ENCODE measurements around the gene SYP.

Gene SYP

DNA sequence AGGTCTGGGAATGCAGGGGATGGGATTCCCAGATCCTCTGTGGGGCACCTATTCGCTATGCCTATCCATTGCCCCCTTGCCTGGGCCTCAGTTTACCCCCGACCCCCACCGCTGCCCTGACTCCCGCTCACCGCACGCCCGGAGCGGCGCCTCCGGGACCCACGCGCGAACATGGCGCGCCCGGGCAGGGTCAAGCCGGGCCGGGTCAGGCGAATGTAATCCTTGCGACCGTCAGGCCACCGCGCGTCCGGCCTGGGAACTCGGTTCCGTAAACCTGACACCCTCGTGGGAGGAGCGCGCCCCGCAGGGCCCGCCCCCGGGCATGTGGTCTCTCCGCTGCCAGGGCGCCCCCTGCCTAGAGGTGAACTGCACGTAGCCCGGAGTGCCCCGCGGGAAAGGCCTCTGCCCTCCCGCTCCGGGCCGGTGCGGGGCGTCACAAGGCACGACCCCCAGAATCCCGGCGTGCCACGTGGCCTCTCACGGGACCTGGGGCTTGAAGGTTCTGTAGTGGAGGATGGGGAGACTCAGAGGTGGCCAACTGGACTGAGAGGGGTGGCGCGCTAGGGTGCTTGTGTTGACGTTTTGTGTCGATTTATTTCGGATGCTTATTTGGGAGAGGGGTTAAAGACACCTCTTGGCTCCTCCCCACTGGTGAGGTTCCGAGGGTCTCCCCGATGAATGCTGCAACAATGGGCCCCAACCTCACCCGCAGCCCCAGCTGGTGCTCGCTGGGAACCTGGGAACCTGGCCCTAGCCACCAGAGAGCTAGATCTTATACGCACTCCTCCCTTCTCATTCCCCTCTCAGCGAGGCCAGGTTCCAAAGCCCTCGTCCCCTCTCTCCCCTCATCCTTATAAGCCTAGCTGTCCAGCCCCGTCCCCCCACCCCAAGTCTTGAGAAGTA lies 13.6 kb downstream of the SYP start, which contains the start of gene PRICKLE3:
PRICKLE3 (minus strand) TSS at position 249 of the 903 bp plus-strand sequence; CDS start at position 173, 76 bp downstream.
- ChIA-PET POLR2A (interaction anchor here (0.5 to 1.2 kb wide), 3 partner anchors 21 to 42 kb away, joined by 3 to 4 read pairs (median 3); no protein-coding TSS in a partner anchor), CTCF (no interaction called here)
- TF ChIP-seq FOXM1 (IDR thresholded peaks at IDR 0.05; ENCODE audit: borderline replicate concordance) (no peak), L3MBTL2 (conservative IDR thresholded peaks at IDR 0.05) (peak; percentile 78), HDGF (IDR thresholded peaks at IDR 0.05; ENCODE audit: borderline replicate concordance) (no peak)
- DNase-seq (ENCODE audit: extremely low spot score), result peak; percentile 55

- DNase-seq (ENCODE audit: extremely low spot score), result peak; percentile 81
- POLR2A ChIA-PET, result interaction anchor here (1.0 to 1.7 kb wide), 4 partner anchors 12 to 84 kb away, joined by 3 to 11 read pairs (median 4); no protein-coding TSS in a partner anchor
- CTCF ChIA-PET, result interaction anchor here (1.0 kb wide), 1 partner anchor 8 kb away, joined by 3 read pairs; no protein-coding TSS in a partner anchor
- no peak for TF ChIP-seq TARDBP (IDR thresholded peaks at IDR 0.05)
- TF ChIP-seq FOXA1 (IDR thresholded peaks at IDR 0.05), result no peak
- TF ChIP-seq ELF4 (IDR thresholded peaks at IDR 0.05), result no peak
- no peak for TF ChIP-seq BHLHE40 (IDR thresholded peaks at IDR 0.05; ENCODE audit: borderline replicate concordance)
- TF ChIP-seq FOXM1 (IDR thresholded peaks at IDR 0.05; ENCODE audit: borderline replicate concordance), result no peak
Measured at GRCh38 chrX:49184294-49185281, 15.4 kb downstream of the SYP start.

- no peak for DNase-seq (ENCODE audit: extremely low spot score)
- ChIA-PET POLR2A (interaction anchor here (1.0 to 1.7 kb wide), 4 partner anchors 11 to 85 kb away, joined by 3 to 11 read pairs (median 4); no protein-coding TSS in a partner anchor), CTCF (interaction anchor here (1.0 kb wide), 1 partner anchor 9 kb away, joined by 3 read pairs; no protein-coding TSS in a partner anchor)
- TF ChIP-seq SUZ12 (IDR thresholded peaks at IDR 0.05) (no peak), HDGF (IDR thresholded peaks at IDR 0.05; ENCODE audit: borderline replicate concordance) (no peak), NFRKB (IDR thresholded peaks at IDR 0.05) (no peak), ZNF384 (IDR thresholded peaks at IDR 0.05) (no peak), BHLHE40 (IDR thresholded peaks at IDR 0.05; ENCODE audit: borderline replicate concordance) (no peak), FOXA1 (IDR thresholded peaks at IDR 0.05) (no peak), FOXK2 (IDR thresholded peaks at IDR 0.05) (no peak)
- TF ChIP-seq, protein P1, sequence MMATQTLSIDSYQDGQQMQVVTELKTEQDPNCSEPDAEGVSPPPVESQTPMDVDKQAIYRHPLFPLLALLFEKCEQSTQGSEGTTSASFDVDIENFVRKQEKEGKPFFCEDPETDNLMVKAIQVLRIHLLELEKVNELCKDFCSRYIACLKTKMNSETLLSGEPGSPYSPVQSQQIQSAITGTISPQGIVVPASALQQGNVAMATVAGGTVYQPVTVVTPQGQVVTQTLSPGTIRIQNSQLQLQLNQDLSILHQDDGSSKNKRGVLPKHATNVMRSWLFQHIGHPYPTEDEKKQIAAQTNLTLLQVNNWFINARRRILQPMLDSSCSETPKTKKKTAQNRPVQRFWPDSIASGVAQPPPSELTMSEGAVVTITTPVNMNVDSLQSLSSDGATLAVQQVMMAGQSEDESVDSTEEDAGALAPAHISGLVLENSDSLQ (IDR thresholded peaks at IDR 0.05), result no peak
Measured at GRCh38 chrX:49183701-49184281, 16.2 kb downstream of the SYP start.

GRCh38 chrX:49179358-49179757 lies 20.6 kb downstream of the SYP start:
- ChIA-PET CTCF (no interaction called here), POLR2A (interaction anchor here (1.3 kb wide), 1 partner anchor 90 kb away, joined by 4 read pairs; the partner anchor contains the start of gene PPP1R3F)
- TF ChIP-seq FOXK2 (IDR thresholded peaks at IDR 0.05) (no peak), TARDBP (IDR thresholded peaks at IDR 0.05) (no peak), LEF1 (IDR thresholded peaks at IDR 0.05; ENCODE audit: borderline replicate concordance) (no peak), L3MBTL2 (conservative IDR thresholded peaks at IDR 0.05) (no peak), NFRKB (IDR thresholded peaks at IDR 0.05) (no peak), SUZ12 (IDR thresholded peaks at IDR 0.05) (no peak), SP1 (IDR thresholded peaks at IDR 0.05) (no peak), FOXA1 (IDR thresholded peaks at IDR 0.05) (no peak), FOXM1 (IDR thresholded peaks at IDR 0.05; ENCODE audit: borderline replicate concordance) (no peak), ZNF384 (IDR thresholded peaks at IDR 0.05) (no peak), ELF4 (IDR thresholded peaks at IDR 0.05) (no peak), BHLHE40 (IDR thresholded peaks at IDR 0.05; ENCODE audit: borderline replicate concordance) (no peak), ARNT (IDR thresholded peaks at IDR 0.05) (no peak), CTBP1 (IDR thresholded peaks at IDR 0.05; ENCODE audit: borderline replicate concordance) (no peak)
- TF ChIP-seq, protein P1 (IDR thresholded peaks at IDR 0.05), result no peak
- DNase-seq (ENCODE audit: extremely low spot score), result no peak

DNA sequence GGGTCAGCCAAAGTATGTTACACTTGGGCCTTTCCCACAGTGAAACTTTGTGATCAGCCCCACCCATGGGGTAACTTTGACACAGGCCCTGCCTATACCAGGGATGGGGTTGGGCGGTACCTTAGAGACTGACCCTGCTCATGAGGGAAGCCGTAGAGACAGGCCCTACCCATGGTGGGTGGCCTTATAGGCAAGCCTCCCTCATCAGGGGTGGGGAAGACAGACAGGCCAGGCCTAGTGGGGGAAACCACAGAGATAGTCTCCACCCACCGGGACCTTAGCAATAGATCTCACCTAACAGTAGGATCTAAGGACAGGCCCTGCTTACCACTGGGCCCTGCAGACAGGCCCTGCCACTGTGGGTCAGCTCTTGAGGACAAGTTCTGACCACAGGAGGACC lies 21.5 kb downstream of the SYP start:
- TF ChIP-seq ARNT (IDR thresholded peaks at IDR 0.05), result no peak
- TF ChIP-seq SP1 (IDR thresholded peaks at IDR 0.05), result no peak
- no peak for TF ChIP-seq L3MBTL2 (conservative IDR thresholded peaks at IDR 0.05)
- no peak for TF ChIP-seq LEF1 (IDR thresholded peaks at IDR 0.05; ENCODE audit: borderline replicate concordance)
- TF ChIP-seq FOXA1 (IDR thresholded peaks at IDR 0.05), result no peak
- no peak for TF ChIP-seq NFRKB (IDR thresholded peaks at IDR 0.05)
- TF ChIP-seq, protein P1 (IDR thresholded peaks at IDR 0.05), result no peak
- no peak for TF ChIP-seq TARDBP (IDR thresholded peaks at IDR 0.05)
- TF ChIP-seq SUZ12 (IDR thresholded peaks at IDR 0.05), result no peak
- no peak for TF ChIP-seq ZNF384 (IDR thresholded peaks at IDR 0.05)
- TF ChIP-seq CTBP1 (IDR thresholded peaks at IDR 0.05; ENCODE audit: borderline replicate concordance), result no peak
- TF ChIP-seq BHLHE40 (IDR thresholded peaks at IDR 0.05; ENCODE audit: borderline replicate concordance), result no peak
- TF ChIP-seq FOXK2 (IDR thresholded peaks at IDR 0.05), result no peak
- no peak for TF ChIP-seq FOXM1 (IDR thresholded peaks at IDR 0.05; ENCODE audit: borderline replicate concordance)
- CTCF ChIA-PET, result no interaction called here
- POLR2A ChIA-PET, result interaction anchor here (1.3 kb wide), 1 partner anchor 91 kb away, joined by 4 read pairs; the partner anchor contains the start of gene PPP1R3F
- no peak for DNase-seq (ENCODE audit: extremely low spot score)

All from HEK293T (cell line).